ENCODE data around the gene OR51A7. TPM values are rescaled to one million over a fixed set of nuclear protein-coding genes. Genes with fewer than 3 reads are reported as not detected.

Gene OR51A7
- total and polyA plus RNA-seq, 2 of the 8 experiments (the other 6 are each of a cell fraction or from before 2014, with no cell fraction given) = not detected

GRCh38 chr11:4886186-4886585 is 17.4 kb upstream of the OR51A7 start (continued):
- TF ChIP-seq CTCF (IDR thresholded peaks at IDR 0.05; ENCODE audit: control extremely low read depth in 1 of 3, insufficient read depth in 1 of 3, low read depth in 1 of 3, low read length in 3 of 3) = no peak

All from H1 (cell line).